Measurements from ENCODE around the gene CREG2.
A peak's percentile ranks its signal among the peaks of the same experiment; 100 is the strongest.
"Not testable (repeated sequence)": the region's sequence is repeated elsewhere in the genome, so short reads cannot be mapped to it uniquely, and the experiment has no call there.

The CREG2 gene

DNA sequence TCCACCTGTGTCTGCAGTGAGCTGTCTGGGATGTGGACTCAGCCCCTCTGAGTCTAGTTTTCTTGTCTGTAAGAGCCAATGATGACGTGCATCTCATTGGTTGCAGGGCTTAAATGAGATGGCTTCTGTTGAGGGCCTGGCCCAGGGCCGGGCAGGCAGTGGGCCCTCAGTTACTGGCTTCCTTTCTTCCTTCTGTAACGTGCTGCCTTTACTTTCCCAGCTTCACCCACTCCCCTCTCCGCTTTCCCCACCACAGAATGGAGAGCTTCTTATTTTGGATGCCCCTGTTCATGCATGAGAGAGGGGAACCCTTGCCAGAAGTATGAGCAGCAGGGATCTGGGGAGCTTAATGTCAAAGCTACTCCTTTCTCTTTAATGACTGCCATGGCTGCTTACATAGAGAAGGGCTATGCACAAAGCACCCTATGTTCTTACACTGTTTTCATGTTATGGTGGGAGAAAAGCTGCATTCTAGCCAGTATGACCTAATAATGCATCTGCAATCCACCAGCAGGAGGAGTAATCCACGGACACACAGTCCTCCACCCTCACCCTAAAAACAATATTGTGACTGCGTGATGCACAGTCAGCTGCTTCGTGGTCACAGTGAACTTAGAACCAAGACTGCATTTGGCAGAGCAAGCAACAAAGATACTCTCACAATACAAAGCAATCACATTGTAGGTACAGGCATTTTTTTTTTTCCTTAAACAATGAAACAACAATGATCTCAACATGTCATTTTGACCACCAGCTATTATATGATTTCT, 37.2 kb downstream of the CREG2 start:
- no peak for DNase-seq (ENCODE audit: low read depth in 4 of 4, low spot score in 1 of 4)

DNA sequence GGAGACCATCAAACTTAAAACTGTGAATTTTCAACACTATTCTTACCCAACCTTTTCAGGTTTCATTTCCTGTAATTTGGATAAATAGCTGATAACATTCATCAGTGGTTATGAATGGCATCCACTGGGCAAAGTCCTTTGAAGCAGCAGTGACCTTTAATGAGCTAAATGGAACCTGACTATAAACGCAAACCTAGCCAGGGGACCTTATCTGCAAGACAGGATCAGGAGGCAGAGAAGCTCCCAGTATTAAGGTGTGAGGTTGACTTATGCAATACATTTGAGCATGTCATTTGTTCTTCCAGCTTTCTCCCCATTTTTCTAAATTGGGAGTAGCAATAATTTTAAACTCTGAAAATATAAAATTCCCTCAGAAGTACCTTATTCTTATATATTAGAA, 38.4 kb downstream of the CREG2 start:
- no peak for DNase-seq (ENCODE audit: low read depth in 4 of 4, low spot score in 1 of 4)

- no peak for DNase-seq (ENCODE audit: low read depth in 4 of 4, low spot score in 1 of 4)
Observed at GRCh38 chr2:101346909-101347308, 40.4 kb downstream of the CREG2 start.

GRCh38 chr2:101344137-101344536, 43.2 kb downstream of the CREG2 start:
- DNase-seq (ENCODE audit: low read depth in 4 of 4, low spot score in 1 of 4) = no peak

GRCh38 chr2:101342625-101343008, 44.7 kb downstream of the CREG2 start:
- no peak for DNase-seq (ENCODE audit: low read depth in 4 of 4, low spot score in 1 of 4)

GRCh38 chr2:101341901-101342624, 45.2 kb downstream of the CREG2 start:
- DNase-seq (ENCODE audit: low read depth in 4 of 4, low spot score in 1 of 4) = peak; percentile 65 to 75 (median 66)

- DNase-seq (ENCODE audit: low read depth in 4 of 4, low spot score in 1 of 4) = peak in 1 of 4 experiments; percentile 31
Observed at GRCh38 chr2:101341421-101341820, 45.9 kb downstream of the CREG2 start.

GRCh38 chr2:101340141-101340551, 47.2 kb downstream of the CREG2 start:
- DNase-seq (ENCODE audit: low read depth in 4 of 4, low spot score in 1 of 4) = no peak

DNA sequence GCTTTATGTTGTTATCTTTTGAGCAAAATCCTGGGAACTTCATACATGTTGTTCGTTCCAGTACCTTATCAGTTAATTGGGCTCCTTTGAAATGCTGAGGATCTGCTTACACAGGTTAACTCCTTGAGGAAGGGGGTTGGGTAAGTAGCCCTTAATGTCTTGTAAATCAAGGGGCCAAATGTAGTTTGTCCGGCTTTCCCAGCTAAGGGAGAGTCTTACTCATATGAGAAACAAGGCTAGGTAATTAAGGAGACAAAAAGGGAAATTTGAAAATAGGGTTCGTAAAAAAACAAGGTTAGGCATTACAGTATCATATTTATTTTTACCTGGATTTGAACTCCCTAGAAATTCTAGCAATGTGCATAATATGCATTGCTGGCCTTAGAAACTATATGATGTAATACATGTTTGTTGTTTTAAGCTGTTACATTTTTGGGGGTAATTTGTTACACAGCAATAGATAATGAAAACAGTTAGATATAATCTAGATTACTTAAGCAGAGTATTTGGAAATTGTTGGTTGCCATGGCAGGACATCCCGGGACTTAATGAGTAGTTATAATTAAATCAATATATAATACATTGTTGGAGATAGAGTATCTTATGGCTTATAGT, 47.9 kb downstream of the CREG2 start:
- DNase-seq (ENCODE audit: low read depth in 4 of 4, low spot score in 1 of 4) = no peak

- DNase-seq (ENCODE audit: low read depth in 4 of 4, low spot score in 1 of 4) = no peak
Observed at GRCh38 chr2:101337877-101338276, 49.4 kb downstream of the CREG2 start.

DNA sequence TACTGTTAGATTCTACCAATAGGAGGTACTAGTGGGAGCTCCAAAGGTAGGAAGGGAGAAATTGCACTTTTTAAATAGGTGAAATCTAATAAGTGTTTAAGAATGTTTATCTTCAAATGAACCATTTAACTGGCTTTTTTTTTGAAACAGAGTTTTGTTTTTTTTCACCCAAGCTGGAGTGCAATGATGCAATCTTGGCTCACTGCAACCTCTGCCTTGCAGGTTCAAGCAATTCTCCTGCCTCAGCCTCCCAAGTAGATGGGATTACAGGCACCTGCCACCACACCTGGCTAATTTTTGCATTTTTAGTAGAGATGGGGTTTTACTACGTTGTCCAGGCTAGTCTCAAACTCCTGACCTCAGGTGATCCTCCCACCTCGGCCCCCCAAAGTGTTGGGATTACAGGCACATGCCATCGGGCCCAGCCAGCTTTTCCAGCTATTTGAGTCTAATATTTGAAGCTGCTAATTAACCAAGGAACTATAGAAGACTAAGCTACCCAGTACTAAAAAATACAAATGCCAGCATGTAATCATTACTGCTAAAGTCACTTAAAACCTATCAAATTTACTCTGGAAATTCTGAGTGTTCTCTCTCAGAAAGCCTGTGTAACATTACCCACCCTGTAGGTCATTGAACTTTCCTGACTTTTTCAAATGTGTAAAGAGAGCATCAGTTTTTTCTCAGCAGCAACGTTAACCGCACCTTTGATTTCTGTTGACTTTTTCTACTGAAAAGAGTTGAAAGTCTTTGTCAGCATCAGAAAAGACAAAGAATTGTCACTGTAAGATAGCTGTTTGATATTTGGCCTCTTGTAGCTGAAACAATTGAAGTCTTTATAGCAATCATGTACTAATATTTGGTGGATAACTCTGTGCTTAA, 54.2 kb downstream of the CREG2 start:
- no peak for DNase-seq (ENCODE audit: low read depth in 4 of 4, low spot score in 1 of 4)

DNA sequence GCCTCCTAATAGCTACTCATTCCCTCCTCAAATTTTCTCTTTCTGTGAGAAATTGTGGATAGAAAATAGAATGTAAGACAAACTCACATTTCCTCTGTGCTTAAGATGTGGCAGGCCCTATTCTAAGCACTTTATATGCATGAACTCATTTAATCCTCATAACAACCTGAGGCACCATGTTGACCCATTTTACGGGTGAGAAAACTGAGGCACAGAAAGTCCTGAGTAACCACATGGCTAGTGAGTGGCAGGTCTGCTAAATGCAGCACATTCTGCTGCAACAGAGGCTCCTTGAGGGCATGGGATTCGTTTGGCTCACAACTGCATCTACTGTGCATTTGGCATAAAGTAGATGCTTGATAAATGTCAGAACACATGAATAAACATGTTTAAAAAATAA, 56.1 kb downstream of the CREG2 start:
- no peak for DNase-seq (ENCODE audit: low read depth in 4 of 4, low spot score in 1 of 4)

GRCh38 chr2:101330253-101330933, 56.9 kb downstream of the CREG2 start:
- peak in 1 of 4 experiments; percentile 14 for DNase-seq (ENCODE audit: low read depth in 4 of 4, low spot score in 1 of 4)

DNA sequence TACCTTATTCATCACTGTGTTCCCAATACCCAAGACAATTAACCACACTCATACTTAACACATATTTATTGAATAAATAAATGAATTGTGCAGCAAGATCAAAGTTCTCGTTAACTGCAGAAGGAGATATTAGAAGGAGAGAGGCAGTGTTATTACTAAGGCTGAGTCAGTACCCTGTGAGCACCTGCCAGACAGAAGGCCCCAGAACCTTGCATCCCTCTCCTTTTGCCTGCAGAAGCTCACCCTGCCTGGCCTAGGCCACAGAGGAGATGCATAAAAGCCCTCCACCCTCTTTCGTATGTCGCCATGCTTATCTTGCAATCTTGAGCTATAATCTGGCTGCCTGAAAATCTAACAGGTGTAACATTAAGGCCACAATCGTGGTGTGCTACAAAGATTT, 58.3 kb downstream of the CREG2 start:
- DNase-seq (ENCODE audit: low read depth in 4 of 4, low spot score in 1 of 4) = no peak

- no peak for DNase-seq (ENCODE audit: low read depth in 4 of 4, low spot score in 1 of 4)
Observed at GRCh38 chr2:101328474-101329007, 58.8 kb downstream of the CREG2 start.

DNA sequence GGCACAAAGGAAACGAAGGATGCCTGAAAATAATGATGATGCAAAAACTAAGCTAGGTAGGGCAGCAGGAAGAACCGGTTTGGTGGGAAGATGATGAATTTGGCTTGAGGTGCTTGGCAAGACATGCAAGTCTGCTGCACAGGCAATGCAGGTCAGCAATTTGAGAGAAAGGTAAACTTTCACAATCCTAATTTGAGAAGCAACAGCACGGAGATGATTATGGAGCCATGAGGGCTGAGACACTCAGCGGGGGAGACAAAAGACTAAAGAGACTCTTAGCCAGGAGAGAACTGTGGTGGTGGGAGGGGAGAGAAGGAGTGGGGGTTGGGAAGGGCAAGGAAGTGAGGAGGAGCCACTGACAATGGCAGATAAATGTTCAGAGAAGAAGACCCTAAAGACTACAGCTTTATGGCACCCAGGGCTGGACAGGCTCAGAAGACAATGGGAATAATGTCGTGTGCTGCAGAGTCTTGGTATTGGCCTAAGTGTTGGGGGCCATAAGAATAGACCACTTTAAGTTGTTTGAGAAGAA, 59.4 kb downstream of the CREG2 start:
- no peak for DNase-seq (ENCODE audit: low read depth in 4 of 4, low spot score in 1 of 4)

DNA sequence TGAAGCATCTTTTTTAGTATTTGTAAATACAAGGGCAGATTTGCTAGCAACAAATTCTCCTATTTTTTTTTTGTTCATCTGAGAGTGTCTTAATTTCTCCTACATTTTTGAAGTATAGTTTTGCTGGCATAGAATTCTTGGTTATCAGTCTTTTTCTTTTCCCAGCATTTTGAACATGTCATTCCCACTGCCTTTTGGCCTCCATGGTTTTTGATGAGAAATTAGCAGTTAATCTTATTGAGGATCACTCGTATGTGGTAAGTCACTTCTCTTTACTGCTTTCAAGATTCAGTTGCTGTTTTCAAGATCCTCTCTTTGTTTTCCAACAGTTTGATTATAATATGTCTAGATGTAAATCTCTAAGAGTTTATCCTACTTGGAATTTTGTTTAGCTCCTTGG, 61.9 kb downstream of the CREG2 start:
- DNase-seq (ENCODE audit: low read depth in 4 of 4, low spot score in 1 of 4) = no peak

GRCh38 chr2:101316568-101316967, 70.7 kb downstream of the CREG2 start:
- not testable (repeated sequence) for DNase-seq (ENCODE audit: low read depth in 4 of 4, low spot score in 1 of 4)

DNA sequence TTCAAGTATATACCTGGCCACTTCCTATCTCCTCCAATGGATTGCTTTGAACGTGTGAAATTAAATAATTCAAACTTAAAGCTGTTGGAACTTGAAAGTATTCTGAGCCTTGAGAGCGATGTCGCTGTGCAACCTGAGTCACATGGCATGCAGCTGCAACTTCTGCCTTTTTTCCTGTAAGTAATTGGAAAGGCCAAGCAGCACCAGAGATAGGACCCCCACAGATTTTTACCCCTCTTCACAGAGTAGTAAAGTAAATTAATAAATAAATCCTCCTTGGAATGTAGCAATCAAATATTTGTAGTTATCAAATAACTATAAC, 75.6 kb downstream of the CREG2 start:
- no peak for DNase-seq (ENCODE audit: low read depth in 4 of 4, low spot score in 1 of 4)
